A549 (cell line): ENCODE measurements around the gene VSTM1. TPM values are rescaled to one million over a fixed set of nuclear protein-coding genes. Genes with fewer than 3 reads are reported as not detected.

Source experiments
- ATAC-seq, 2 experiments: fragments of 200-7000 bp in 1 of 2; fragments of >200 bp in 1 of 2; cut with Nextera tagmentation in 1 of 2; cut with Tn5 transposase in 1 of 2; 3 replicates each; pipeline versions ENCODE4 v1.8.0 to v1.9.1; 2018 to 2020; ENCODE audit warnings: mild to moderate bottlenecking in 1 of 2, moderate library complexity in 1 of 2
- CTCF ChIA-PET: fragments of 300-600 bp; sonication (Branson Sonifier 250); formaldehyde crosslinking; extraction: SDS; loops from one replicate; lab custom pipeline; 2021; ENCODE audit warnings: antibody characterized with exemption, inconsistent platforms; lab: Yijun Ruan, JAX
- POLR2A ChIA-PET: fragments of 350-600 bp; formaldehyde crosslinking; extraction: SDS; loops from one replicate; lab custom pipeline; 2021; ENCODE audit warnings: antibody characterized with exemption, inconsistent platforms; lab: Yijun Ruan, JAX
- DNase-seq, 2 experiments: peaks; one replicate each; pipeline versions ENCODE4 v3.0.0 to v3.0.0-alpha.2; 2011 to 2016; ENCODE audit warnings: low read depth in 1 of 2, low spot score in 1 of 2
- FAIRE-seq: peaks from 2 replicates; lab custom pipeline; 2011; peaks lifted over from hg19 to GRCh38; lab: Jason Lieb, UNC
- H3K27ac ChIP-seq, 2 experiments: fragments of >200 bp; sonication (Bioruptor Twin); formaldehyde crosslinking; 3 replicates each; pipeline ENCODE4 v1.5.1; 2016 to 2017
- H3K4me1 ChIP-seq: fragments of >200 bp; sonication (Bioruptor Twin); formaldehyde crosslinking; 3 replicates; pipeline ENCODE4 v1.6.1; 2016
- H3K4me2 ChIP-seq: fragments of >200 bp; sonication (Bioruptor Twin); formaldehyde crosslinking; 3 replicates; pipeline ENCODE4 v1.6.1; 2016
- H3K4me3 ChIP-seq: fragments of >200 bp; sonication (Bioruptor Twin); formaldehyde crosslinking; 3 replicates; pipeline ENCODE4 v1.5.1; 2016
- H3K9me3 ChIP-seq: fragments of >200 bp; sonication (Bioruptor Twin); formaldehyde crosslinking; 3 replicates; pipeline ENCODE4 v1.6.1; 2016
- CHD4 ChIP-seq: fragments of 200-600 bp; sonication (generic); IDR thresholded peaks from 2 replicates; pipeline ENCODE4 v1.6.1; 2016; ENCODE audit warnings: antibody characterized with exemption, mild to moderate bottlenecking, borderline replicate concordance
- EHF ChIP-seq: fragments of 250-450 bp; sonication (Bioruptor Pico); IDR thresholded peaks from 2 replicates; pipeline ENCODE4 v1.5.0; 2020; ENCODE audit warnings: mild to moderate bottlenecking
- EHMT2 ChIP-seq: fragments of 200-600 bp; sonication (generic); IDR thresholded peaks from 2 replicates; pipeline ENCODE4 v1.6.1; 2016; ENCODE audit warnings: antibody characterized with exemption, low read depth, mild to moderate bottlenecking, moderate library complexity
- ESRRA ChIP-seq: fragments of 150-350 bp; IDR thresholded peaks from 2 replicates; pipeline ENCODE4 v1.6.1; 2014; ENCODE audit warnings: mild to moderate bottlenecking, low read length, borderline replicate concordance
- FOSL2 ChIP-seq, 2 experiments: fragments of 450-650 bp in 1 of 2; fragments of >200 bp in 1 of 2; sonication (Bioruptor Twin) in 1 of 2; formaldehyde crosslinking; IDR thresholded peaks; 2 replicates each; pipeline versions ENCODE4 v1.5.0 to v1.6.1; 2016 to 2020; ENCODE audit warnings: mild to moderate bottlenecking in 1 of 2, moderate library complexity in 1 of 2
- GATA3 ChIP-seq: IDR thresholded peaks from 2 replicates; pipeline ENCODE4 v1.6.1; 2012; ENCODE audit warnings: borderline replicate concordance
- JUNB ChIP-seq: fragments of >200 bp; sonication (Bioruptor Twin); formaldehyde crosslinking; IDR thresholded peaks from 2 replicates; pipeline ENCODE4 v1.6.1; 2016
- KDM1A ChIP-seq: fragments of 200-600 bp; sonication (generic); IDR thresholded peaks from 2 replicates; pipeline ENCODE4 v1.6.1; 2016; ENCODE audit warnings: low read depth, mild to moderate bottlenecking
- MAX ChIP-seq: IDR thresholded peaks from 2 replicates; pipeline ENCODE4 v1.6.1; 2012
- NR3C1 ChIP-seq: fragments of >200 bp; sonication (Bioruptor Twin); formaldehyde crosslinking; IDR thresholded peaks from 3 replicates; pipeline ENCODE4 v1.6.1; 2017
- RAD21 ChIP-seq, 2 experiments: fragments of >200 bp in 1 of 2; sonication (Bioruptor Twin) in 1 of 2; formaldehyde crosslinking in 1 of 2; IDR thresholded peaks in 1 of 2; conservative IDR thresholded peaks in 1 of 2; 2 replicates in 1 of 2; 3 replicates in 1 of 2; pipeline ENCODE4 v1.6.1; 2012 to 2018; ENCODE audit warnings: inconsistent platforms in 1 of 2
- REST ChIP-seq: fragments of 200-600 bp; sonication (generic); IDR thresholded peaks from 2 replicates; pipeline ENCODE4 v1.6.1; 2016; ENCODE audit warnings: antibody characterized with exemption, mild to moderate bottlenecking, moderate library complexity
- ZFP36 ChIP-seq: fragments of 450-650 bp; IDR thresholded peaks from 2 replicates; pipeline ENCODE4 v1.6.1; 2014; ENCODE audit warnings: borderline replicate concordance; ENCODE audit not compliant: partially characterized antibody
- WGBS: methylation state at CpG from one replicate; pipeline ENCODE4 v1.1.6; 2017; ENCODE audit errors: missing lambda C conversion rate; 5-methylcytosine and 5-hydroxymethylcytosine counted together
- polyA plus RNA-seq, 4 experiments: library from polyadenylated mRNA; depleted of rRNA in 3 of 4; stranded (reverse); fragments of >200 nt; fragmentation: RNase III in 1 of 4; extraction: RNeasy Plus Mini Kit Qiagen cat#74134 plus additional on column Dnase treatment in 1 of 4; gene quantifications; 2 replicates in 3 of 4; 3 replicates in 1 of 4; pipeline ENCODE4 v1.2.3, GENCODE V29; 2011 to 2017
- TF ChIP-seq, protein P1 (sequence below): IDR thresholded peaks from 2 replicates; pipeline ENCODE4 v1.6.1; 2012; ENCODE audit warnings: low read depth, borderline replicate concordance

The VSTM1 gene
- polyA plus RNA-seq, 2 of the 4 experiments (the other 2 are of a cell fraction), result 0.25 to 0.50 TPM

GRCh38 chr19:54029301-54029700 is 34.4 kb downstream of the VSTM1 start:
- WGBS, result 74% methylated on average over 3 of the region's 3 CpGs
- TF ChIP-seq EHMT2, result no peak

GRCh38 chr19:54026656-54027055 is 37.0 kb downstream of the VSTM1 start:
- 80% methylated on average over 7 of the region's 7 CpGs for WGBS
- FAIRE-seq (no peak), ATAC-seq (no peak), DNase-seq (no peak)
- Histone ChIP-seq H3K9me3 (peaks cover 3% of the 10 kb centered on the region; the same call in 1 of the 3 replicates), H3K4me1 (peaks cover 21% of the 10 kb centered on the region), H3K4me3 (no peak overlapping the region), H3K4me2 (no peak overlapping the region), H3K27ac (0 out of 6 replicates have a peak overlapping the region, but pooled peaks of 1 of the 2 experiments have one; percentile 20)
- ChIA-PET CTCF (interaction anchor here (0.8 to 8.2 kb wide), 19 partner anchors 9 to 234 kb away, joined by 3 to 148 read pairs (median 5); partner anchors contain the start of genes CACNG7 and PRKCG), POLR2A (interaction anchor here (1.1 kb wide), 1 partner anchor 46 kb away, joined by 3 read pairs; no protein-coding TSS in a partner anchor)
- no peak for TF ChIP-seq JUNB
- no peak for TF ChIP-seq ESRRA
- no peak for TF ChIP-seq NR3C1

More at GRCh38 chr19:54029301-54029700, 34.4 kb downstream of the VSTM1 start:
- ATAC-seq (no peak), DNase-seq (no peak), FAIRE-seq (no peak)
- Histone ChIP-seq H3K4me1 (no peaks in the 10 kb centered on the region), H3K4me2 (no peak overlapping the region), H3K9me3 (peaks cover 3% of the 10 kb centered on the region; the same call in 1 of the 3 replicates), H3K27ac (peak overlapping the region in 1 of 2 experiments; percentile 32; a peak in 2 of 6 replicates), H3K4me3 (no peak overlapping the region)
- ChIA-PET CTCF (interaction anchor here (0.6 to 8.2 kb wide), 44 partner anchors 9 to 239 kb away, joined by 3 to 148 read pairs (median 5); partner anchors contain the start of genes CACNG7, OSCAR and PRKCG), POLR2A (interaction anchor here (0.5 to 1.1 kb wide), 2 partner anchors 10 to 48 kb away, joined by 3 to 7 read pairs; no protein-coding TSS in a partner anchor)

DNA sequence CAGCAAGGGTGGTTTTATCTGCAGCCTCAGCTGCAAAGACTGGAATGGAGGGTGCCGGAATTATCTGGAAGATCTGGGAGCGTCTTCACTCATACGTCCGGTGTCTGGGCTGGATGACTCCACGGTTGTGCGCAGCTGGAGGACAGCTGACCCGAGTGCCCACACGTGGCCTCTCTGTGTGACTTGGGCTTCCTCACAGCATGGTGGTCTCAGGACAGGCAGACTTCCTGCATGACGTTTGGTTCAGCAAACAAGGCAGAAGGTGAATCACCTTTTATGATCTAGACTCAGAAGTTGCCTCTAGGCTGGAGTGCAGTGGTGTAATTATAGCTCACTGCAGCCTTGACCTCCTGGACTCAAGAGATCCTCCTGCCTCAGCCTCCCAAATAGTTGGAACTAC is 39.0 kb downstream of the VSTM1 start:
- no peak overlapping the region for H3K4me2 ChIP-seq
- ATAC-seq (no peak), FAIRE-seq (no peak), DNase-seq (peak in 1 of 2 experiments; percentile 71)
- peaks cover 3% of the 10 kb centered on the region; the same call in 1 of the 3 replicates for H3K9me3 ChIP-seq
- CTCF ChIA-PET, result interaction anchor here (0.6 to 8.2 kb wide), 46 partner anchors 8 to 235 kb away, joined by 3 to 148 read pairs (median 13); partner anchors contain the start of genes CACNG6, CACNG7, CNOT3 and MYADM
- H3K27ac ChIP-seq, result peak overlapping the region; percentile 85 to 92; a peak in 5 of 6 replicates
- H3K4me1 ChIP-seq, result peaks cover 31% of the 10 kb centered on the region
- no peak overlapping the region for H3K4me3 ChIP-seq
- 77% methylated on average over 9 of the region's 9 CpGs for WGBS
- POLR2A ChIA-PET, result interaction anchor here (0.7 to 3.0 kb wide), 3 partner anchors 36 to 159 kb away, joined by 4 to 31 read pairs (median 4); no protein-coding TSS in a partner anchor
- TF ChIP-seq, protein P1, sequence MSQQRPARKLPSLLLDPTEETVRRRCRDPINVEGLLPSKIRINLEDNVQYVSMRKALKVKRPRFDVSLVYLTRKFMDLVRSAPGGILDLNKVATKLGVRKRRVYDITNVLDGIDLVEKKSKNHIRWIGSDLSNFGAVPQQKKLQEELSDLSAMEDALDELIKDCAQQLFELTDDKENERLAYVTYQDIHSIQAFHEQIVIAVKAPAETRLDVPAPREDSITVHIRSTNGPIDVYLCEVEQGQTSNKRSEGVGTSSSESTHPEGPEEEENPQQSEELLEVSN, result no peak
- TF ChIP-seq FOSL2 (IDR thresholded peaks at IDR 0.05), result no peak
- peak; percentile 63 for TF ChIP-seq FOSL2 (CRISPR knock-in tag; IDR thresholded peaks at IDR 0.05)
- TF ChIP-seq KDM1A, result no peak
- no peak for TF ChIP-seq MAX
- TF ChIP-seq ZFP36, result no peak
- peak; percentile 33; the same call in 1 of the 2 replicates for TF ChIP-seq GATA3
- TF ChIP-seq REST, result no peak
- TF ChIP-seq CHD4, result no peak
- TF ChIP-seq, all 56 proteins: peak for 2

GRCh38 chr19:54023191-54023590 is 40.5 kb downstream of the VSTM1 start:
- 0 out of 2 replicates have a peak, but pooled peaks have one; percentile 15 for TF ChIP-seq EHF (CRISPR knock-in tag)
- no peak for TF ChIP-seq RAD21 (conservative IDR thresholded peaks at IDR 0.05 in 1 of 2, IDR thresholded peaks at IDR 0.05 in 1 of 2)
- ChIA-PET CTCF (interaction anchor here (0.7 to 8.2 kb wide), 65 partner anchors 9 to 230 kb away, joined by 3 to 148 read pairs (median 8); partner anchors contain the start of genes CACNG6, CACNG7, CNOT3 and MYADM), POLR2A (interaction anchor here (1.3 to 3.0 kb wide), 4 partner anchors 32 to 155 kb away, joined by 3 to 31 read pairs (median 6); partner anchors contain the start of genes CACNG6 and MYADM)
- Histone ChIP-seq H3K4me2 (peak overlapping the region; percentile 55), H3K27ac (peak overlapping the region; percentile 85 to 92), H3K4me3 (no peak overlapping the region), H3K9me3 (peaks cover 3% of the 10 kb centered on the region; the same call in 1 of the 3 replicates), H3K4me1 (peaks cover 40% of the 10 kb centered on the region)
- DNase-seq (peak in 1 of 2 experiments; percentile 45), ATAC-seq (no peak), FAIRE-seq (peak; percentile 74)
- 29% methylated on average over 3 of the region's 3 CpGs for WGBS
